Measurements from ENCODE around the gene ETV3L. TPM values are rescaled to one million over a fixed set of nuclear protein-coding genes. Genes with fewer than 3 reads are reported as not detected.

Gene ETV3L
- total RNA-seq, 1 donor from 2014 or later, result not detected

DNA sequence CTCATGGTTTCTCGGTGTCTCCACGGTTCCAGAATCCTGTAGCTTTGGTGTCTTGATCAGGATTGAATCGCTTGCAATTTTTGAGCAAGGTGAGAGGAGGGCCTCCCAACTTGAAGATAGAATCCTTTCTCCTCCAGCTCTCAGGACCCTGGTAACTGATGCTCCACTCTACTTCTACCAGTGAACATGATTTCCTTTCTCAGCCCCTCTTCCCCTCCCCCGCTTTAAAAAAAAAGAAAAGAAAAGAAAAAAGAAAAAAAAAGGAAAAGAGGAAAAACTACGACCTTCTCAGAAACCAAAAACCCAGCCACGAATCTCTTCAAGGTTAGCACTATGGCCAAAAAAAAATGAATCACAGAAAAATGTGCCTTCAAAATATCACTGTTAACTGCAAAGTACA is 55.3 kb downstream of the ETV3L start:
- Histone ChIP-seq H3K4me3 (ENCODE audit: insufficient read depth, low read depth, low read length) (peak overlapping the region; percentile 97), H3K27me3 (ENCODE audit: insufficient read depth, low read length) (no peaks in the 10 kb centered on the region), H3K9me3 (ENCODE audit: insufficient read depth, low read depth, low read length) (no peaks in the 10 kb centered on the region), H3K4me2 (ENCODE audit: low read length) (peak overlapping the region; percentile 97), H3K4me1 (ENCODE audit: insufficient read depth, low read length) (peaks cover 27% of the 10 kb centered on the region), H3K9ac (ENCODE audit: low read length) (peak overlapping the region; percentile 98), H3K36me3 (ENCODE audit: insufficient read depth, low read length) (no peaks in the 10 kb centered on the region), H4K20me1 (ENCODE audit: insufficient read depth, low read length) (peaks cover 52% of the 10 kb centered on the region), H3K79me2 (ENCODE audit: insufficient read depth, low read length) (peaks cover 54% of the 10 kb centered on the region), H2AFZ (ENCODE audit: low read depth, low read length) (no peak overlapping the region), H3K27ac (ENCODE audit: low read depth, low read length) (no peak overlapping the region)
- no peak overlapping the region for H3K27ac Mint-ChIP-seq (ENCODE audit: unreplicated experiment)
- no peaks in the 10 kb centered on the region for H3K9me3 Mint-ChIP-seq (ENCODE audit: unreplicated experiment)
- FAIRE-seq (no peak), DNase-seq (ENCODE audit: low read depth) (no peak)
- peak overlapping the region; percentile 92 for H3K4me3 Mint-ChIP-seq (ENCODE audit: unreplicated experiment)
- H3K27me3 Mint-ChIP-seq (ENCODE audit: low read depth, unreplicated experiment), result no peaks in the 10 kb centered on the region
- peaks cover 30% of the 10 kb centered on the region for H3K4me1 Mint-ChIP-seq (ENCODE audit: low read depth, unreplicated experiment)
- no peaks in the 10 kb centered on the region for H3K36me3 Mint-ChIP-seq (ENCODE audit: low read depth, unreplicated experiment)
- TF ChIP-seq EZH2 (IDR thresholded peaks at IDR 0.05; ENCODE audit: insufficient read depth, low read length), result no peak

DNA sequence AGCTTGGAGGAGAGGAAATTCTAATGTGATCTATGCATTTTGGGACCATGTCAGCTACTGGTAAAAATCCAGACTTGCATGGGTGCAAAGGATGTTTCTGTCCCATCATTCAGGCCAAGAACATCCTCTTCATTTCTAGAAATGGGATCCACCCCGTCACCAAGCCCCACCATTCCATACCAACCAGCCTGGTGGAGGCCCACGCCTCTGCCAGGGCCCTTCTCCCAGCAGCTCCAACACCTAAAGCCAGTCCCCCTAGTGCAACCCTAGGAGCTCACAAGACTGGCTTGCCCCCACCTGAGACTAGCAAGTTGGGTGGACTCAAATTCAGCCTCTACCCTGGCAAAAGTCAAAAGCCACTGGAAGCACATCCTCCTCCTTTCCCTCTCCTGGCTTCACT is 55.9 kb downstream of the ETV3L start:
- Mint-ChIP-seq H3K27ac (ENCODE audit: unreplicated experiment) (no peak overlapping the region), H3K9me3 (ENCODE audit: unreplicated experiment) (no peaks in the 10 kb centered on the region), H3K36me3 (ENCODE audit: low read depth, unreplicated experiment) (no peaks in the 10 kb centered on the region), H3K27me3 (ENCODE audit: low read depth, unreplicated experiment) (no peaks in the 10 kb centered on the region), H3K4me3 (ENCODE audit: unreplicated experiment) (peak overlapping the region; percentile 92), H3K4me1 (ENCODE audit: low read depth, unreplicated experiment) (peaks cover 30% of the 10 kb centered on the region)
- H3K4me1 ChIP-seq (ENCODE audit: insufficient read depth, low read length), result peaks cover 27% of the 10 kb centered on the region
- peaks cover 61% of the 10 kb centered on the region for H3K79me2 ChIP-seq (ENCODE audit: insufficient read depth, low read length)
- H4K20me1 ChIP-seq (ENCODE audit: insufficient read depth, low read length), result peaks cover 59% of the 10 kb centered on the region
- FAIRE-seq, result no peak
- H3K9me3 ChIP-seq (ENCODE audit: insufficient read depth, low read depth, low read length), result no peaks in the 10 kb centered on the region
- no peak overlapping the region for H2AFZ ChIP-seq (ENCODE audit: low read depth, low read length)
- TF ChIP-seq, protein P1, sequence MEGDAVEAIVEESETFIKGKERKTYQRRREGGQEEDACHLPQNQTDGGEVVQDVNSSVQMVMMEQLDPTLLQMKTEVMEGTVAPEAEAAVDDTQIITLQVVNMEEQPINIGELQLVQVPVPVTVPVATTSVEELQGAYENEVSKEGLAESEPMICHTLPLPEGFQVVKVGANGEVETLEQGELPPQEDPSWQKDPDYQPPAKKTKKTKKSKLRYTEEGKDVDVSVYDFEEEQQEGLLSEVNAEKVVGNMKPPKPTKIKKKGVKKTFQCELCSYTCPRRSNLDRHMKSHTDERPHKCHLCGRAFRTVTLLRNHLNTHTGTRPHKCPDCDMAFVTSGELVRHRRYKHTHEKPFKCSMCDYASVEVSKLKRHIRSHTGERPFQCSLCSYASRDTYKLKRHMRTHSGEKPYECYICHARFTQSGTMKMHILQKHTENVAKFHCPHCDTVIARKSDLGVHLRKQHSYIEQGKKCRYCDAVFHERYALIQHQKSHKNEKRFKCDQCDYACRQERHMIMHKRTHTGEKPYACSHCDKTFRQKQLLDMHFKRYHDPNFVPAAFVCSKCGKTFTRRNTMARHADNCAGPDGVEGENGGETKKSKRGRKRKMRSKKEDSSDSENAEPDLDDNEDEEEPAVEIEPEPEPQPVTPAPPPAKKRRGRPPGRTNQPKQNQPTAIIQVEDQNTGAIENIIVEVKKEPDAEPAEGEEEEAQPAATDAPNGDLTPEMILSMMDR (IDR thresholded peaks at IDR 0.05; ENCODE audit: insufficient read depth, low read depth, low read length), result no peak
- no peak for TF ChIP-seq EZH2 (IDR thresholded peaks at IDR 0.05; ENCODE audit: insufficient read depth, low read length)
- no peak overlapping the region for H3K27ac ChIP-seq (ENCODE audit: low read depth, low read length)
- no peak overlapping the region for H3K9ac ChIP-seq (ENCODE audit: low read length)
- no peaks in the 10 kb centered on the region for H3K27me3 ChIP-seq (ENCODE audit: insufficient read depth, low read length)
- peak overlapping the region; percentile 97 for H3K4me3 ChIP-seq (ENCODE audit: insufficient read depth, low read depth, low read length)
- H3K36me3 ChIP-seq (ENCODE audit: insufficient read depth, low read length), result no peaks in the 10 kb centered on the region
- peak overlapping the region; percentile 97 for H3K4me2 ChIP-seq (ENCODE audit: low read length)
- no peak for DNase-seq (ENCODE audit: low read depth)

DNA sequence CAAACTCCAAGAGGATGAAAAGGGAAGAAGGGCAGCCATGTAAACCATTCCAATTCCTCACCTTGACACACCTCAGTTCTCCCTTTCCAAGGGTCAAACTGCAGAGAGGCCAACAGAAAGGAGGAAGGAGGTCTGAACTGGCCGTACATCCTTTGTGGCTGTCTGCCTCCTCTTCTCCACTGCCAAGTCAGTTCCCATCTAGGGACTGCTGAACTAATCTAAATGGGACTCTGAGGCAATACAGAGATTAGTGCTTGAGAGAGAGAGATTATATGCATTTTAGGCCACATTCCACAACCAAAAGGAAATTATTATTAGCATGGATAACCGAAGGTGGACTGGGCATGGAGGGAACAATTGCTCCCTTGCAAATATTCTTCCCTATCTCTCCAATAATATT is 56.8 kb downstream of the ETV3L start:
- Mint-ChIP-seq H3K4me3 (ENCODE audit: unreplicated experiment) (peak overlapping the region; percentile 92), H3K36me3 (ENCODE audit: low read depth, unreplicated experiment) (no peaks in the 10 kb centered on the region), H3K9me3 (ENCODE audit: unreplicated experiment) (no peaks in the 10 kb centered on the region), H3K27me3 (ENCODE audit: low read depth, unreplicated experiment) (no peaks in the 10 kb centered on the region), H3K27ac (ENCODE audit: unreplicated experiment) (no peak overlapping the region), H3K4me1 (ENCODE audit: low read depth, unreplicated experiment) (peaks cover 31% of the 10 kb centered on the region)
- H3K4me2 ChIP-seq (ENCODE audit: low read length), result peak overlapping the region; percentile 97
- H2AFZ ChIP-seq (ENCODE audit: low read depth, low read length), result no peak overlapping the region
- DNase-seq (ENCODE audit: low read depth) (no peak), FAIRE-seq (no peak)
- peaks cover 27% of the 10 kb centered on the region for H3K4me1 ChIP-seq (ENCODE audit: insufficient read depth, low read length)
- no peaks in the 10 kb centered on the region for H3K36me3 ChIP-seq (ENCODE audit: insufficient read depth, low read length)
- H3K27me3 ChIP-seq (ENCODE audit: insufficient read depth, low read length), result no peaks in the 10 kb centered on the region
- H4K20me1 ChIP-seq (ENCODE audit: insufficient read depth, low read length), result peaks cover 67% of the 10 kb centered on the region
- no peaks in the 10 kb centered on the region for H3K9me3 ChIP-seq (ENCODE audit: insufficient read depth, low read depth, low read length)
- H3K9ac ChIP-seq (ENCODE audit: low read length), result no peak overlapping the region
- TF ChIP-seq EZH2 (IDR thresholded peaks at IDR 0.05; ENCODE audit: insufficient read depth, low read length), result no peak
- TF ChIP-seq, protein P1 (IDR thresholded peaks at IDR 0.05; ENCODE audit: insufficient read depth, low read depth, low read length), result no peak
- H3K4me3 ChIP-seq (ENCODE audit: insufficient read depth, low read depth, low read length), result peak overlapping the region; percentile 97
- peaks cover 69% of the 10 kb centered on the region for H3K79me2 ChIP-seq (ENCODE audit: insufficient read depth, low read length)
- H3K27ac ChIP-seq (ENCODE audit: low read depth, low read length), result no peak overlapping the region

Other genes starting within 250 kb of the ETV3L start
- 0.05 TPM in 1 of 2 replicates, not detected in the other for gene INSRR, start 240.7 kb downstream of the ETV3L start, total RNA-seq
- gene NTRK1, start 238.9 kb downstream of the ETV3L start, total RNA-seq, result 0.10 and 0.27 TPM in 2 replicates
- 8.5 and 17.3 TPM in 2 replicates for gene PEAR1, start 206.1 kb downstream of the ETV3L start, total RNA-seq
- gene LRRC71, start 179.2 kb downstream of the ETV3L start, total RNA-seq, result 0.14 TPM in 1 of 2 replicates, not detected in the other
- 24.4 and 29.2 TPM in 2 replicates for gene ARHGEF11, start 54.1 kb downstream of the ETV3L start, total RNA-seq
- 35.4 and 37.5 TPM in 2 replicates for gene ETV3, start 38.6 kb upstream of the ETV3L start, total RNA-seq